ENCODE measurements around the gene NOTCH3. TPM values are rescaled to one million over a fixed set of nuclear protein-coding genes. Genes with fewer than 3 reads are reported as not detected.

The NOTCH3 gene
- total RNA-seq, 1 experiment from 2014 or later: 164 TPM

DNA sequence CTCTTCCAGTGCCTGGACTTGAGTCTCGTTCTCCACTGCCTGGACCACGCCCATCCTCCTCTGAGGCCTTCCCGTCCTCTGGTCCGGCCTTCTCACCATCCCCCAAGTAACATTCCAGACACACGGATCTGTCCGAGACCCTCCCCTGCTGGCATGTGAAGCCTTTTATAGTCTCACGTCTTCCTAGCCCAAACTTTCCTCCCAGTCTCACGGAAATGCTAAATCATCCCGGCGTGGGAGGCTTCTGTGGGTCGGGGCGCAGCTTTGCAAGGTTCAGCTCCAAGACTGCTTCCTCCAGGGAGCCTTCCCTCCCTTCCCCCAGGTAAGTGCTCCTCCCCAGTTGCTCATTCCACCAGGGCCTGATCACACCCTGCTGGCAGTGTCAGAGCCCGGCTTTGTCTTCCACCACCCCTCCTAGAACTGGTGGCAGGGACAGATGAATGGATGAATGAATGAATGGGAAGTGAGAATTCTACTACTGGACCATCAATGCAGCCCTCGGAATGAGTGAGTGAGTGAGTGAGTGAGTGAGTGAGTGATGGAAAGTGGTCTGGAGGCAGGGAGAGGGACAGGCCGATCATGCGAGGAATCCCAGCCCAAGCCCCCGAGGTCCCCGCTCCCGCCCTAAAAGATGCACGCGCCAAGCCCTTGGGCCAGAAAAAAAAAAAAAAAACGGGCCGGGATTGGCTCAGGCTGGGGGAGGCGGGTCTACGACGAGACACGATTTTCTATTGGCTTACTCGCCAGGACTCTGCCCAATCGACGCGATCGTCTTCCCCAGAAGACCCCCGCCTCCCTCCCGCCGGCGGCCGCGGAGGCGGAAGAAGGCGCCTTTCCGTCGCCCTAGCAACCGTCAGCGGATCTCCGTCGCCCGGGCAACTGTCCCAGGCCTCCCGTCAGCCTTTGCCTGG, 22.2 kb upstream of the NOTCH3 start:
- Histone ChIP-seq H3K9me3 (ENCODE audit: control insufficient read depth, low read depth, low read length) (no peaks in the 10 kb centered on the region), H2AK5ac (ENCODE audit: insufficient read length, low read length) (no peak overlapping the region), H3K4ac (ENCODE audit: low read depth, low read length) (no peak overlapping the region), H4K20me1 (ENCODE audit: control insufficient read depth, insufficient read depth, insufficient read length) (no peaks in the 10 kb centered on the region), H3K79me2 (ENCODE audit: insufficient read depth, low read length) (no peaks in the 10 kb centered on the region), H2BK120ac (ENCODE audit: low read depth, low read length, poor library complexity, severe bottlenecking) (no peak overlapping the region), H2BK15ac (ENCODE audit: low read depth, low read length) (no peak overlapping the region), H3K23ac (ENCODE audit: insufficient read length, low read depth, low read length) (no peak overlapping the region), H2BK5ac (ENCODE audit: insufficient read length, low read length) (no peak overlapping the region), H3K56ac (ENCODE audit: insufficient read length, low read depth, low read length) (no peak overlapping the region), H3T11ph (ENCODE audit: low read length) (no peak overlapping the region), H3K4me1 (ENCODE audit: insufficient read depth, low read length) (no peaks in the 10 kb centered on the region), H3K9ac (ENCODE audit: extremely low read depth, insufficient read length, low read length) (no peak overlapping the region), H3K79me1 (ENCODE audit: insufficient read depth, low read depth, low read length, poor library complexity, severe bottlenecking) (no peaks in the 10 kb centered on the region), H2BK20ac (ENCODE audit: low read depth, low read length, poor library complexity, severe bottlenecking) (no peak overlapping the region), H4K91ac (ENCODE audit: insufficient read length, low read depth, low read length) (no peak overlapping the region), H3K4me2 (ENCODE audit: insufficient read depth, insufficient read length, low read length) (peak overlapping the region; percentile 53), H4K5ac (ENCODE audit: insufficient read length, low read depth, low read length) (no peak overlapping the region), H3K27me3 (ENCODE audit: insufficient read depth, low read length) (no peaks in the 10 kb centered on the region), H3K14ac (ENCODE audit: insufficient read depth, low read length) (no peak overlapping the region), H3K23me2 (ENCODE audit: insufficient read length, low read depth, low read length, poor library complexity, severe bottlenecking) (peaks cover 14% of the 10 kb centered on the region), H2AFZ (ENCODE audit: low read length) (no peak overlapping the region), H2BK12ac (ENCODE audit: insufficient read length, low read depth, low read length) (no peak overlapping the region), H4K8ac (replicated peaks; ENCODE audit: insufficient read length, low read depth, low read length) (no peak overlapping the region), H3K27ac (ENCODE audit: insufficient read length, low read depth, low read length) (no peak overlapping the region), H3K18ac (ENCODE audit: insufficient read length, low read depth, low read length) (no peak overlapping the region)
- TF ChIP-seq, protein P1, sequence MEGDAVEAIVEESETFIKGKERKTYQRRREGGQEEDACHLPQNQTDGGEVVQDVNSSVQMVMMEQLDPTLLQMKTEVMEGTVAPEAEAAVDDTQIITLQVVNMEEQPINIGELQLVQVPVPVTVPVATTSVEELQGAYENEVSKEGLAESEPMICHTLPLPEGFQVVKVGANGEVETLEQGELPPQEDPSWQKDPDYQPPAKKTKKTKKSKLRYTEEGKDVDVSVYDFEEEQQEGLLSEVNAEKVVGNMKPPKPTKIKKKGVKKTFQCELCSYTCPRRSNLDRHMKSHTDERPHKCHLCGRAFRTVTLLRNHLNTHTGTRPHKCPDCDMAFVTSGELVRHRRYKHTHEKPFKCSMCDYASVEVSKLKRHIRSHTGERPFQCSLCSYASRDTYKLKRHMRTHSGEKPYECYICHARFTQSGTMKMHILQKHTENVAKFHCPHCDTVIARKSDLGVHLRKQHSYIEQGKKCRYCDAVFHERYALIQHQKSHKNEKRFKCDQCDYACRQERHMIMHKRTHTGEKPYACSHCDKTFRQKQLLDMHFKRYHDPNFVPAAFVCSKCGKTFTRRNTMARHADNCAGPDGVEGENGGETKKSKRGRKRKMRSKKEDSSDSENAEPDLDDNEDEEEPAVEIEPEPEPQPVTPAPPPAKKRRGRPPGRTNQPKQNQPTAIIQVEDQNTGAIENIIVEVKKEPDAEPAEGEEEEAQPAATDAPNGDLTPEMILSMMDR (conservative IDR thresholded peaks at IDR 0.05): no peak; the same call in 2 of the 3 replicates
- Mint-ChIP-seq H3K27ac (peak overlapping the region; percentile 23 to 92 (median 86); a peak in 6 of 7 replicates), H3K27me3 (ENCODE audit: low read depth) (peaks cover 5% of the 10 kb centered on the region), H3K4me1 (peaks cover 12 to 14% of the 10 kb centered on the region in 2 experiments), H3K4me3 (peak overlapping the region; percentile 78 to 79), H3K36me3 (ENCODE audit: insufficient read depth in 1 of 3, low read depth in 3 of 3) (peaks cover 3 to 11% (median 5%) of the 10 kb centered on the region in 3 experiments; a peak in 4 of 7 replicates), H3K9me3 (no peaks in the 10 kb centered on the region)
- WGBS (ENCODE audit: extremely low coverage, insufficient read length, low lambda C conversion rate): no CpG with 5 or more reads among the region's 48 CpGs
- peak; percentile 98 for DNase-seq

Measured in H9 (cell line).